HEK293T (cell line): ENCODE results near the gene IL17REL.

Experiments
- ARNT ChIP-seq: fragments of 450-650 bp; IDR thresholded peaks from 2 replicates; pipeline ENCODE4 v1.6.1; 2017; ENCODE audit warnings: mild to moderate bottlenecking
- BHLHE40 ChIP-seq: fragments of 450-650 bp; IDR thresholded peaks from 2 replicates; pipeline ENCODE4 v1.6.1; 2016; ENCODE audit warnings: mild to moderate bottlenecking, moderate library complexity, borderline replicate concordance
- FOXA1 ChIP-seq: fragments of 450-650 bp; IDR thresholded peaks from 2 replicates; pipeline ENCODE4 v1.6.1; 2016; ENCODE audit warnings: mild to moderate bottlenecking
- FOXK2 ChIP-seq: fragments of 450-650 bp; IDR thresholded peaks from 2 replicates; pipeline ENCODE4 v1.6.1; 2016; ENCODE audit warnings: mild to moderate bottlenecking
- FOXM1 ChIP-seq: fragments of 450-650 bp; IDR thresholded peaks from 2 replicates; pipeline ENCODE4 v1.6.1; 2017; ENCODE audit warnings: mild to moderate bottlenecking, borderline replicate concordance
- LEF1 ChIP-seq: fragments of 450-650 bp; IDR thresholded peaks from 2 replicates; pipeline ENCODE4 v1.6.1; 2017; ENCODE audit warnings: mild to moderate bottlenecking, borderline replicate concordance
- NFRKB ChIP-seq: fragments of 450-650 bp; IDR thresholded peaks from 2 replicates; pipeline ENCODE4 v1.6.1; 2016; ENCODE audit warnings: mild to moderate bottlenecking, moderate library complexity
- SP1 ChIP-seq: fragments of 450-650 bp; IDR thresholded peaks from 2 replicates; pipeline ENCODE4 v1.6.1; 2017
- SUZ12 ChIP-seq: fragments of 450-650 bp; IDR thresholded peaks from 2 replicates; pipeline ENCODE4 v1.6.1; 2016; ENCODE audit warnings: mild to moderate bottlenecking
- ZNF384 ChIP-seq: fragments of 450-650 bp; IDR thresholded peaks from 2 replicates; pipeline ENCODE4 v1.6.1; 2016

- TF ChIP-seq NFRKB: no peak
- no peak for TF ChIP-seq FOXK2
- TF ChIP-seq FOXM1: no peak
- no peak for TF ChIP-seq BHLHE40
- TF ChIP-seq LEF1: no peak
- TF ChIP-seq SUZ12: no peak
- TF ChIP-seq FOXA1: no peak
- no peak for TF ChIP-seq SP1
- TF ChIP-seq ARNT: no peak
- no peak for TF ChIP-seq ZNF384
Observed at GRCh38 chr22:49946612-49947295, 65.8 kb downstream of the IL17REL start.
